ENCODE data around the gene VSX2.

Gene VSX2

GRCh38 chr14:74312161-74312560 lies 72.9 kb downstream of the VSX2 start:
- Histone ChIP-seq H3K9me3 (no peaks in the 10 kb centered on the region), H3K9ac (no peak overlapping the region), H3K4me3 (no peak overlapping the region), H3K27ac (no peak overlapping the region), H3K4me2 (no peak overlapping the region), H3K27me3 (no peaks in the 10 kb centered on the region), H4K20me1 (no peaks in the 10 kb centered on the region), H3K36me3 (no peaks in the 10 kb centered on the region), H3K4me1 (no peaks in the 10 kb centered on the region)
- no peak for TF ChIP-seq Cebpa-rat (IDR thresholded peaks at IDR 0.05)
